Femur (tissue), 1 donor: Measurements from ENCODE around the gene KCTD6.

Experiments
- DNase-seq: peaks from one replicate; pipeline ENCODE4 v3.0.0-alpha.2; 2017

KCTD6 gene

DNA sequence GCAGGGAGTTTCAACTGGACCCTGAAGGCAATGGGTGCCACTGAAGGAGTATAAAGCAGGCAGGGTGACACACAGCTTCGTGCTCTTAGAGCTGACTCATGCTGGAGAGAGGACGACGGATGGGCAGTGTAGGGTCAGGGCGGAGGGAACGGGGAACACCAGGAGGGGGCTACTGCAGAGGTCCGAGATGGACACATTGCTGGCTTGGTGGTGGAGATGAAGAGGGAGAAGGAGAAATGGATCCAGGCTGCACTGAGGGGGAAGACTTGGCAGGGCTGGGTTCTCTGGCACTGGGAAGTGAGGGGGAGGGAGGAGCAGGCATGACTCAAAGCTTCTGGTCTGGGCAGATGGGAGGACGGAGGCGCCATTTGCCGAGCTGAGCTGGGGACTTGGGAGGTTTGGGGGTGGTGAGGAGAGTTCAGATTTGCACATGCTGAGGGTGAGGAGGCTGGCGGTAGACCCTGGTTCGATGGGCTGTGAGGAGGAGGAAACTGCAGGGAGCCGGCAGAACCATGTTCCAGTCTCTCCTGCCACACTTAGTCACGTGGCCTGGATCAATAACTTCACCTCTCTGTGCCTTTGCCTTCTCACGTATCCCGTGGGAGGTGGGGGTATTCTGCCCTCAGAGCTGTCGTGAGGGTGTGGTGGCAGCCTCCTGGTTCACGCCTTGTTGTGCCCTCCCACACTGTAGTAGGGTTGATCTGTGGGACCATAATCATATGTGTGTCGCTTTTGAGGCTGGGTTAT is 4.6 kb upstream of the KCTD6 start:
- DNase-seq, result peak; percentile 30

DNA sequence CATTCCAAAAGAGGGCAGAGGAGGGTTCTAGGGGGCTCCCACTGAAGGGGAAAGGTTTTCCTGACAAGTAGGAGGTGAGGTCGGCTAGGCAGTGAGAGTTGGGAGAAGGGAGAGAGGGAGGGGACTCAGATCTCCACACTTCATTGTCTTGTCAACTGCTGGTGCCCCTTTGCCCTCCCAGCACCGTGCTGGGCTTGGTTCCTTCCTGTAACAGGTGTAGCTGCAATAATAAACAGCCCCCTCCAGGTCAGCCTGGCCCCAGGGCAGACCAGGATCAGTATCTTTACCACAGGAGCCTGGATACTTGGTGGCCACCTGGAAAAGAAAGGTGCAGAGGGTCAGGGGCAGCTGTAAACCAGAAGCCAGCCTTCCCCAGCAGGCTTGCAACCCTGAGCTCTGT is 2.9 kb upstream of the KCTD6 start:
- no peak for DNase-seq

DNA sequence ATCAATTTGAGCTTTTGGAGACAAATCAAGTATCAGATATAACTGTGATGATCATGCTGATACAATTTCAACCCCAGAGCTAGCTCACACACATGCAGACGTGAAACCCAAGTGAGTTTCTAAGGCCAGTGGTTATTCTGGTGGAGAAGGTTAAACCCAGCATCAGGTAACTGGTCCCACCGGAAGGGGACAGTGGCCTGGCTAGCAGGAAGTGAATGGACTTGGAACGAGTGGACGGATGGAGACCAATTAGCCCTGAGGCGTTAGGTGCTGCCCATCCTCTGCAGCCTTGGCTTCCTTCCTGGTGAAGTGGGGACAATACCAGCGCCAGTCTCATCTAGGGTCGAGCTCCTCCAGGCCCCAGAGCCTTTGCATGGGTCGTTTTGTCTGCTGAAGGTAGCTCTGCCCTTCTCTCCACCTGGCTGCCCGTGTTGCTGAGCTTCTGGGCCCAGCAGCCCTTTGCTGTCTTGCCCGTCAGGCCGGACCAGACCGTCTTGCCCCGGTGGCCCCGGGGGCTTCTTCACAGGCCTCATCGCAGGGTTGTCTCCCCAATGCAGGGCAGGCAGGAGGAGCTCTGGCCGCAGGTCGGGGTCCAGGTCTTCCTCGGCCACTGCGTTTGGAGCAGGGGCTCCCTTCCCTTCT is 915 bp upstream of the KCTD6 start:
- DNase-seq, result peak; percentile 40

DNA sequence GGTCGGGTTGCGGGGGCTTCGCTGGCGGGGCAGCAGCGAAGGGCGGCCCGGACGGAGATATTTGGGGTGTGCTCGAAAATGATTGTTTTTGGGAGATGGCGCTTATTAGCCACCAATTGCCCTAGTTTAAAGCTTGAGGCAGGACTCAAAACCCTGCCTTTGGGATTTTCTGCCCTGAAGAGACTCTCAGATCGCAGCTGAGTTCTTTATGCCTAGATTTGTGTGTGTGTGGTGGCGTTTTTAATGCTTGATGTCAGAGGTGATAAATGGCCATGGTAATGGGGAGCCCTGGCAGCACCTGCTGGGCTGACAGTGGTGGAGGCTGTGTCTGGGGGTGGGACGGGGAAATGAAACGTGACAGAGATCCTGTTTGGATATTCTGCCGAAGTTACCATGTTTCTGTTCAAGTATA is 604 bp downstream of the KCTD6 start:
- DNase-seq, result peak; percentile 36

DNA sequence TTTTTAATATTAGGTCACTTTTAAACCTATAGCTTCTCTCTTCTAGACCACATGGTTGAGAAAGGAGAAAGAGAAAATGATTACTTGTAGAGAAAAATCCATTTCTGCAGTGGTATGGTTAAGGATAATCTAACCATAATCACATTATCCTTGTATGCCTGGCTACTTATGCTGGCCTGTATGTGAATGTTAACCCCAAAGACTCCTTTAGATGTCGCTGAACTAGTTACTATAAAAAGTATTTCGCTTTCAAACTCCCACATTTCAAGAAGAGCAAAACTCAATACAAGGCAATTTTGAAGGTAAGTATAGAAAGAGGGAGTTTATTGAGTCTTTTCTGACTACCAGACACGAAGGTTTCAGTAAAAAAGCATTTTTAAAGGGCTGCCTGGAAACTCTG is 2.2 kb downstream of the KCTD6 start:
- DNase-seq, result no peak

DNA sequence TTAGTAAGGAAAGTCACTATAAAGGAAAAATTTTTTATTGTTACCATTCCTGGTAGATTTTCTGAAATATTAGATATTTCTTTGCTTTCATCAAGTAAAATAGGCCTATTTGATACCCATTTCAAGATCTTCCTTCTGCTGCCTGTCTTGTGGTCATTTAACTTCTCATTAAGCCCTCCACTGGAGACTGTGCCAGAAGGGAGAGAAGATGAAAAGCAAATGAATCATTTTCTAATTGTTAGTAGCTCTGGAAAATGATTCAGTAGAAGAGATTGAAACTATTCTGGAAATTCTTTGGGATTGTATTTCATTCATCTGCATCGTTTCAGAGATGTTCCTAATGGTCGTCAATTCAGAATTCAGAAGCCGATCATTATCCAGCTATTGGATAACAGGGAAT is 3.2 kb downstream of the KCTD6 start:
- DNase-seq, result no peak

DNA sequence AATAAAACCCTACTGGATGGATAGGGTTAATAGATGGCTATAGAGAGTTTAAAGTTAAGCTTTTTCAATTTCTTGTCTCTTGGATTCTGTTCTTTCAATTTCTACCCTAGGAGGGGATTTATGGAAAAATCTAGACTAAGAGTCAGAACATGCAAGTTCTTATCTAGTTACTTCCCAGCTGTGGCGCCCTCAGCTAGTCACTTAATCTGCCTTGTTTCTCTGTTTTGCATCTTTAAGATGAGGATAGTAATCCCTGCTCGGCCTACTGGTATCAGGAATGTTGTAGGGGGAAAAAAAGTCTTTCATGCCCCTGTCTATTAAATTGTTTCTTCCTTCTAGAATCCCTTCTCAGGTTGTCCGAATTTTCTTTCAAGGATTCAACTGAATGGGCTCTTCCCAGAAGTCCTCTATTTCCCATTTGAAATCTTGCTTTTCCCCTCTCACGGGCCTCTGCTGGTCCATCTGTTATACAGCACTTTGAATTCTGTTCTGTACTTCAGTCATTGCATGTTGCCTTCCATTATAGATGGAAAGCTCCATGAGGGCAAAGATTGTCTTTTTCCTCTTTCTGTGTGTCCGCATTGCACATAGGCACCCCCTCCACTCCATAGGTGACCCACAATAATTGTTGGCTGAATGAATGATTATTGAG is 4.4 kb downstream of the KCTD6 start:
- DNase-seq, result no peak

DNA sequence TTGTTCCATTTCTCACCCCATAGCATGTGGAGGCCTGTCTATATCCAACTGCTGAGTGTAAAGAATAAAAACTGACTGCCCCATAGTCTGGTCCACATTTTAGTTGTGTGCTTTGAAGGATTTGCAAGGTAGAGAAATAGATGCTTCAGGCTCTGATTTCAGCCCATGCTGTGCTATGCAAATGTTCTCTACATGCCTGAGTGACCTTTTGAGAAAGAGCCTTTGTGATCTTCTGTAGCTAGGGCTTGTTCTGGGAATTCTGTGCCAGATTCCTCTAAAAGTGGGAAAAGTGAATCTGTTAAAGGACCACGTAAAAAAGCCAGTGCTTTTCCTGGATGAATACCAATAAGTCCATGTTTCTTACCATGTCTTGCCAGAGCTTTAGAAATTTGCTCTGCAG is 5.2 kb downstream of the KCTD6 start:
- no peak for DNase-seq

DNA sequence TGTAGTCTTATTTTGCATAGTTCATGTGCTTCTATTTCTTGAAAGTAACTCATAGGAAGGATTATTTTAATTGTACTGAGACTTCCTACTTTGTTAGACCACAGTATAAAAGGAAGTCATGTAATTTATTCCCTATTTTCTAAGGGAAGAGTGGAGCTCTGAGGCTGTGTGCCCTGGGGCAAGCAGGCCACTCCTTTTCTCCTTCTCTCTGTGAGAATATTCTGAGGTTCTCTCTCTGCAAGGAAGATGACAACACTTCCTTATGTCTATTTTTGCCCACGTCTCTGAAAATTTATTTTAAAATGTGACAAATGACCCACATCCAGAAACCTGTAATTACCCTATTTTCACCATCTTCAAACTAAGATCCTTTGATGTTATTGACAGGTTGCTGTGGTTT is 11.0 kb downstream of the KCTD6 start:
- no peak for DNase-seq

DNA sequence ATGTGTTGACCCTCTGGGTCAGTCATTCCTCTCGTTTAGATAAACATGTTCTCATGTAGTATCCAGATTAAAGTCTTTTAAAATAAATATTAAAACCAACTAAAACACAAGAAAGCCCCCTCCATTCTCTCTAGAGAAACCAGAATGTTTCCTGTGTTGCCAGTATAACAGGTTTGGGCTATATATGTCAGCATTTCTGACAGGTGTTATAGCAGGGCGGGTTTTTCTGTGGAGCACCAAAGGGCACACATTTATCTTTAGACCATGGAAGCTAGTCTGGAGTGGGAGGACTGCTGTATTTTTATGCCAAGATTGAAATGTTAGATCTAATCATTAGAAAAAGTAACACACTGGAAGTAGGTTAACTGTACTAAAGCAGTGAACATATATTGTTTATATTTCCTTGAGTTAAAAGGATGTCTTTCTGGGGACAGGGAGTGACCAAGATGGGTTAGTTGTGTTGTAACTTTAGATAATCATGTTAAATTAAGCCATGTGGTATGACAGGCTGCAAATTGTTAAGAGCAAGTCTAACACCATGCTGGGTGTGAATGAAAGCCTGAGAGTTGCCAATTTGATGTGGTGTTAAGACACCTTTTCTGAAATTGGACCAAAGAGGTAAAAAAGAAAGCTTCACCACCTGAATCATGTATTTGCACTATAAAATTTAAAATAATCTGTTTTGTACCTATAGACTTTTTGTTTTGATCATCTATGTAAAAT is 15.6 kb downstream of the KCTD6 start:
- no peak for DNase-seq

DNA sequence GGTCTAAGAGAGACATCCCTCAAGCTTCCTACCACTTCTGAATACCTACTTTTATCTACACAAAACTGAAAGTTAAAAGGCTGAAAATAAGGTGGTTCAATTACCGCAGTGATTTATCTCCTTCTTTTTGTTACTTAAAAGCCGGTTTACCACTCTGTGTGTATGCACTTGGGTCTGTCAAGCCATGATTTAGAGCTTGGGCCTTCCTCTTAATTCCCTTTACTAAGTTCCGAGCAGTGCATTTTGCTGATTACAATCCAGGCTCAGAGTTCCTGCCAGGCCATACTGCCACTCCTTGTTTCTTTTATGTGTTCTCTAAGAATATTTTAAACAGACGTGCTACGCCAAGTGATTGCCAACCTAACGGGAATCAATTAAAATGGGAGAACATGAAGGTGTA is 16.5 kb downstream of the KCTD6 start:
- DNase-seq, result no peak

DNA sequence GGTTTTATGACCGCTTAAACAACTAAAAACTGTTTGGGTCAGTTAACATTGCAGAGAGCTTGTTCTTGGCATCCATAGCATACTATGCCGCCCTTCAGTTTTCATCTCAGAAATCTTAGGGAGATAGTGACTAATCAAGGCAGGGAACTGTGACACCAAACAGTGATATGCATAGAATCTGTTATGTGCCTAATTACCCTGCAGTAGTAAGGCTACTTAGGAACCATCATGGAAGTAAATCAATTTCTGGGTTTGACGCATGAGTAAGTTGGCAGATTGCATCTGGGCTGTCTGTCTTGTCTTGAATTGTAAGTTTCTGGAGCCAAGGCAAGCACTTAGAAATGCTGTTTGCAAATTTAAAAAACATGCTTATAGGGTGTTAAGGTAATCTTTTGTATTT is 22.5 kb downstream of the KCTD6 start:
- no peak for DNase-seq

DNA sequence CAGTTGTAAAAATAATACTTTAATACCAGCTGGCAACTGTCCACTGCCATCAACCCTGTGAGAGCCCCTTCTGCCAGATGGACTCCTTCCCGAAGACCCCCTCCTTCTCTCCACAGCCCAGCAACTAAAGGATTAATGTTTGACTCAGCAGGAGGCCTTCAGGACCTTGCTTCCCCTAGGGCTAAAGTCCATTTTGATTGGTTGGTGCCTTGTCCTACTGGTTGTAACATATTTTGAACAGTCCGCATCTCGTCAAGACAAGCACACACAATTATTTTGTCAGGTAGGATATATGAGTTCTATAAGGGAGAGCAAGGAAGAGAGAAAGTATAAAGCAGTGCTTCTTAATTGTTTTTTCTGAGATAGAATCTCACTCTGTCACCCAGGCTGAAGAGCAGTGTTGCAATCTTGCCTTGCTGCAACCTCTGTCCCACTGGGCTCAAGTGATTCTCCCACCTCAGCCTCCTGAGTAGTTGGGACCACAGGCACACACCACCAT is 26.4 kb downstream of the KCTD6 start:
- DNase-seq, result no peak

DNA sequence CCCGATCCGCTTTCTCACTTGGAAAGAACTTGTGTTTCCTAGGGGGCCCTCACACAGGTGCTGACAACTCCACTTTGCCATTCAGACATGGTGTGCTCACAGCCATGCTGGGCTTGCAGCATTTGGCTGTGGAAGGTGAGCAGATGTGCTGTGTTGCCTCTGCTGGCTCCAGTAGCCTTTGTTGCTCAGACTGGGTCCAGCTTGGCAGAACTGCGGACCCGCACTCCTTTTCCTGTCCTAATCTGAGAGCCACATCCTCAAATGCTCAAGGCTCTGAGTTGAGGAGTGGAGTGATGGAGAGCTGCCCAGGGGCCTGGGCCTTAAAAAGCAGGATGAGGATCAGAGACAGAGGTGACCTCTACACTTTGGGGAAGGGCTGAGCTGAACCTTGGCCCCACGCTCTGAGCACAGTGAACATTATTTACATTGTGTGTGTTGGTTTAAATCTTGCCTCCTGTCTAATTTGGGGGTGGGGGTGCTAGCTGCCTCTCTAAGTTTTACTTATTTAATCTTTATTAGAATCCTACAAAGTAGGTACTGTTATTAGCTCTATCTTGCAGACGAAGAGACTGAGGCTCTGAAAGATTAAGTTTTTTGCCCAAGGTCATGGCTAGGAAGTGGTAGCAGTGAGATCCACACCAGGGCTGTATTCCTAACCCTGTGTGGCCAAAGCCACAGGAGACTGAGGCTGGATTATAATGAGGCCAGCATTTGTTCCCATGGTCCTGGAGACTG is 27.9 kb downstream of the KCTD6 start:
- no peak for DNase-seq

DNA sequence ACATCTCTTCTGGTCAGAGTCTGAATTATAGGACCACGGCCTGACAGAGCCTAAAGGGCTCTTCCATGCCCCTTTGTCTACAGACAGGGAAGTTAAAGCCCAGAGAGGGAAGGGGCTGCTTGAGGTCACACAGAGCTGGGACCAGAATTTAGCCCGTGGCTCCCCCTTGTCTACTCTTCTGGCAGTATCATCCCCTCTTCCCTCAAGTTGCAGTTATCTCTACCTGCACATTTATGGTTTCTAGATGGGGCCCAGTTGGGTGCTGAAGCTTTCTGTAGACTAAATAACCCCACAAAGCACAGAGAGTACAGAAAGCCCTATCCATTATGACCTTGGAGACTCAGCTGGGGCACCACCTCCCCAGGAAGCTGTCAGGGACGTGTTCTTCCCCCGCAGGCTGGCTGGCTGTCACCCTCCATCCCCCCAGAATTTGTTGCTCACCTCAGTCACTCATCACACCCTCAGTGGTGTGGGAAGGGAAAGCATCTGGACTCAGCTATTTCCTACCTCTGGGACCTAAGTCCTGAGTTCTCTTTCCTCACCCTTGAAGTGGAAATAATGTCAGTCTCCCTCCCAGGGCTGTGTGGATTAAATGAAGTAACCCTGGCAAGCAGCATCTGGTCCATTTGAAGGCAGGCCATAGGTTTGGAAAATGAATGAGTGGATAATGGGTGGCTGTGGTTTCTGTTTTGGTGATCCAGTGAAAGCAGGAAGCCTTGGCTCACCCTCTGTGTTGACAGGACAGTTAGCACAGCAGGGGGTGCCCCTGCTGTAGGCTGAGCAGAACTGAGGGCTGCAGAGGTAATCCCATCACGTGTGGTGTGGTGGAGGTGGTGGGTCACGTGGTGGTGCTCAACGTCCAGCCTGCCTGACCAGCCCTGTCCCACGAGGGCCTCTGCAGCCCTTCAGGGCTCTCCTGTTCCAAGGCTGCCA is 28.8 kb downstream of the KCTD6 start:
- no peak for DNase-seq

DNA sequence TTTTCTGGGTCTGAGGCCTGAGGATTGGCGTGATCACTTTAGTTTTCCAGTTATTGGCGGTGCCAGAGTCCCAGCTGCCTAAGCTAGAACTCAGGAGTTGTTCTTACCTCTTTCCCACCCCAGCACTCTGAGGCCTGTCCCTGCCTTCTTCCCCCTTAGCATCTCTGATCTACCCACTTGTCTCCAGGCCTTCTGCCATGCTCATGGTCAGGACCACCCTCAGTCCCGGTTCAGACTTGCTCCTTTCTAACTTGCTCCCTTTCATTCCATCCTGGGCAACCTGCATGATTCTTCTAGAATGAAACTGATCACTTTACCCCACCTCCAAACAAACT is 29.4 kb downstream of the KCTD6 start:
- no peak for DNase-seq

DNA sequence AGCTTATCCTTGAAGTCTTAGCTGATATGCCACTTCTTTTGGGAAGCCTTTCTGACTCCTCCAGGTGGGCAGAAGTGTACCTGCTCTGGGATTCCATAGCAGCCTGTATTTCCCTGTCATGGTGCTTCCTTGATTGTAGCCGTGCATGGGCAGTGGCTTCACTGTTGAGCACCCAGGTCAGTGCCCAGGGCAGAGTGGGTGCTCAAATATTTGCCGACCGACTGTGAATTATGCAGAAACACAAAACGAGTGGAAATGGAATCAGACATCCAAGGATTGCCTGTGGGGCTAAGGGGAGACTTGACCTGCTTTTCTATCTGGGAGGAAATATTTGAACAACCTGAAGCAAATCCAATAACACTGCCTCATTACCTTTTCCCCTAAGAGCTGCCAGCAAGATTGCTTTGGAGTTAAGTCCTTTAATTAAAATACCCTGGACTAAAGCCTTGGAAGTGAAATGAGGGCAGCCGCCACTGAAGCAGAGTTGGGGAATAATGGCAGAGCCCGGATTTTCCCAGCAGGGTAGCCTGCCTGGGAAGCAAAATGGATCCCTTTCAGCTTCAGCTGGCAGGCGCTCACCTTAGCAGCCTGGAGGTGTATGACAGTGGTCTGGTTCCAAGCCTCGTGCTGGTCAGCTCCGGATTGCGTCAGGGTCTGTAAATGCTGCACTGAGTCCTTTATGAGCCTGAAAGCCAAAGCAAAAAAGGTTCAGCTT is 30.2 kb downstream of the KCTD6 start:
- DNase-seq, result peak; percentile 47

DNA sequence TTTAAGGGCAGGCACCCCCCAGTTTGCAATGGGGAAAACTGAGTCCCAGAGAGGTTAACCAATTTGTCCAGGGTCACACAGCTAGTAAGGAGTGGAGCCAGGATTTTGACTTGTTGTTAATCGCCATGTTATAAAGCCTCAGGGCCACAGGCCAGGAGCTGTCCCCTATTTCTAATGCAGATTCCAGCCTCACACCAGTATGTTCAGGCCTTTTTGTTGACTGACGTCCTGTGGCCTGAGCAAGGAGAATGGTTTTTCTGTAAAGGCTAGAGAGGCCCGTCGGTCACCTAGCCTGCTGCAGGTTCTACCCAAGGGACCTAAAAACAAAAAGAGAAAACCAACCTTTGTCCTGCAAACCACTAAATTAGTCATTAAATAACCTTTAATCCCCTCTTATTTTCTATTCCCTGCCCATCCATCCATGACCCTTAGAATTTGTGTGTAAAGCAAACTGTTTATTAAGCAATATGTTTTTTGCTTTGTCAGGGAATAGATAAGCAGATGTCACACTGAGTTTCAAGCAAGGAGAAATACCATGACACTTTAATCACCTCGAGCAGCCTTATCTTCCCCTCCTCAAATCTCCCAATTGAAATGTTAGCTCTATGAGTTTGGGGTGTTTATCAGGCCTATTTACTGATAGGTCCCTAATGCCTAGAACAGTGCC is 31.0 kb downstream of the KCTD6 start:
- DNase-seq, result no peak

DNA sequence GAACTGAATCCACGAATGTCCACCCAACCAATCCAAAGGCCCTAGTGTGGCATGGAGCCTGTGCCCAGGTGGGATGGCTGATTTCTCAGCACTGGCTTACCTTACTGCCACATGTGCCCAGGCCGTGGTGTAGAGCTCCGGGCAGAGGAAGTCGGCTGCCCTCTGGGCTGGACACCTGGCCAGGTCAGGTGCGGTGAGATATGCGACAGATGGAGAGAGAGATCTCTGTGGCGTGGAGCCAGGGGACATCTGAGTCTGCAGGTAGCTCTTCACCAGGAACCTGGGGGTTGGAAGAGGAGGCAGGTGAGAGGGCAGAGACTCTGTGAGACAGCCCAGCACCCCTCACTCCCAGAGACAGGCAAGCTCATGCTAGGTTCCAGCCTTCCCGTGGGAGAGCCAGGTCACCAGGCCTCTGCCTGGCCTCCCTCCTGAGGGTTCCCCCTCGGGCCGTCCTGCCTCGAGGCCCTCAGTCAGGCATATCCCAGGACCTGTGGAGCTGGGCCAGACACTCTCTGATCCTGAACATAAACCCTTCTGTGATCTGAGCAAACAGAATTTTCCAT is 32.5 kb downstream of the KCTD6 start:
- no peak for DNase-seq

DNA sequence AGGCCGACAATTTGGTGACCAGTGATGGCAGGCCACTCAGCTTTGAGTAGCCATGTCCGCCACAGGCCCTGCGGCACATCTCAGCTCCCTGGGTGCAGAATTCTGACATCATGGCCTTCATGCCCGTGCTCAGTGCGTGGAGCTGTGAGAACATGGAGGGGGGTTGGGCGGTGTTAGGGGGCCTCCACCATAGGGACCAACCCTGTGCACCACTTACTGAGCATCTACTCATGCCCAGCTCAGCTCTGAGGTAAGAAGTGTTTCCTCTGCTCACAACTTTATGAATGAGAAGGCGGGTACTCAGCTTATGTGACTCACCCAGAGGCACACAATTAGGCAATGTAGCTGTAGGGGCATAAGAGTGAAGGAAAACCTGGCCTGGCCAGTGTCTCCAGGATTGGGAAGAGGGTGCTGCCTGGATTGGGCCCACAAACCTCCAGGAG is 34.6 kb downstream of the KCTD6 start:
- DNase-seq, result no peak
